Stimulated activated CD8-positive, alpha-beta memory T cell treated with anti-CD3 and anti-CD28 coated beads, Interleukin-12 subunit alpha, Interleukin-12 subunit beta, amount 100 ng/mL, for 4 hours (primary cell): Measurements from ENCODE around the gene PYGO2.

Source experiments
- DNase-seq: peaks from one replicate; pipeline ENCODE4 v3.0.0-alpha.2; 2020; ENCODE audit warnings: low read depth

PYGO2 gene

DNA sequence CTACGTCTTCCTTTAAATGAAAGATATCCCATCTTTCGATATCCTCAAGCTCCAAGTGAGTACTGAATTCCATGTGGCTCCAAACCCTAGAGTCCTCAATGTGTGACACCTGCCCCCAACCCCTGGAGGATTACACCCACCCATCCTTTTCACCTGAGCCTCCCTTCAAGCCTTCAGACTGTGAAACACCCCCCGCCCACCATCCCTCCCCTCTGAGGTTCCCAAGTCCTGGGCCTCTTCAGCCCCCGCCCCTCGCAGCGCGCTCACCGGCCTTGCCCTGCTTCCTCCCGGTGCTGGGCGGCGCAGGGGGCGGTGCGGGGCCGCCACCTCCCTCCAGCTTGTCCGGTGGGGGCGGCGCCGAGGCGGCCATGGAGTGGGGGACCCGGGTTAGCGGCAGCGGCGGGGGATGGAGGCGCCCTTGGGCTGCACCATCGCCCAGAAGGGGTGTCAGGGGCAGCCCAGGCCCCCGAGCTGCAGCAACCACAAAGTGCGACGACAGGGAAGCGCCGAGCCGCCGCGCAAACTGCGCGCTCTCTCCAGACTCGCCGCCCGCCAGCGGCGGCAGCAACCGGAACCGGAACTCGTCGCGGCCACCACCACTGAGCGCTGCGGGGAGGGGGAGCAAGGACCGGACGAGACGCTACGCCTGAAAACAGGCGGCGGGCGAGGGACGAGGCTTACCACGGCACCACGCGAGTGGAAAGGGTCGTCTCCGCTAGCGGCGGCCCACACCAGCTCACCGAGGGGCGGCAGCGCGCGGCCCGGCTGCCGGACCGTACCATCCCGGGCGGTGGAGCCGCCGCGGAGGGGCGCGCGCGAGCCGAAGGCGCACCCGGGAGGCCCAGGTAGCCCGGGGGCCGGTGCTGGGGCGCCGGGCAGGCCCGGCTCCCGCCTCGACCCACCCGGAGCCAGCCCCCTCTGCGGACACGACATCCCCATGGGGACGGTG, at the start of gene PYGO2:
PYGO2 (minus strand) TSS at position 576 of the 949 bp plus-strand sequence; CDS start at position 370, 206 bp downstream.
- peak; percentile 71 for DNase-seq

- DNase-seq = no peak
Observed at GRCh38 chr1:155011004-155011416, 49.4 kb upstream of the PYGO2 start.

GRCh38 chr1:155010211-155010918, 48.8 kb upstream of the PYGO2 start:
- no peak for DNase-seq

GRCh38 chr1:155009742-155010141, 48.2 kb upstream of the PYGO2 start:
- no peak for DNase-seq

DNA sequence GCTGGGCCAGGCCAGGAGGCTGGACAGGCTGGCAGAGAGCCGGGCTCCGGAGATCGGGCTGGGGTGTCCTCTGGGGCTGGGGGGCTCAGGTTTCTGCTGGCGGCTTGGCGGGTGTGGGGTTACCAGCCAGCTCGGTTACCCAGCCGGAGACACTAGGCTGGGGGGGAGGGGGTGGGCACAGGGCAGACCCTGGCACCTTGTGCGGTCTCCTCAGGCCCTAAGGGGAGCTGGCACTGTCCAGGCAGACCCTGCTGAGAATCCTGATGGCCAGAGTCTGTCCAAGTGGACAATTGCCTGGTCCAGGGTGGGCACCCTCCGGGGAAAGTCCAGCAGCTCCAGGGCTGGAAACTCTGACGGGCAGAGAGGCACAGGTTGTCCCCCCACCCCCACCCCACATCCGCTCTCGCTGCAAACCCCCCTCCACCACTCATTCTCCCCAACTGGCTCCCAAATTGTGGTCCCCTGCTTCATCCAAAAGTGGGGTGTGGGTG, 47.7 kb upstream of the PYGO2 start:
- no peak for DNase-seq

GRCh38 chr1:155008015-155008941, 46.7 kb upstream of the PYGO2 start:
- no peak for DNase-seq

- DNase-seq = no peak
Observed at GRCh38 chr1:155007251-155007828, 45.8 kb upstream of the PYGO2 start.

GRCh38 chr1:155006601-155007101, 45.1 kb upstream of the PYGO2 start:
- no peak for DNase-seq

GRCh38 chr1:155005076-155006011, 43.8 kb upstream of the PYGO2 start:
- DNase-seq = no peak

DNA sequence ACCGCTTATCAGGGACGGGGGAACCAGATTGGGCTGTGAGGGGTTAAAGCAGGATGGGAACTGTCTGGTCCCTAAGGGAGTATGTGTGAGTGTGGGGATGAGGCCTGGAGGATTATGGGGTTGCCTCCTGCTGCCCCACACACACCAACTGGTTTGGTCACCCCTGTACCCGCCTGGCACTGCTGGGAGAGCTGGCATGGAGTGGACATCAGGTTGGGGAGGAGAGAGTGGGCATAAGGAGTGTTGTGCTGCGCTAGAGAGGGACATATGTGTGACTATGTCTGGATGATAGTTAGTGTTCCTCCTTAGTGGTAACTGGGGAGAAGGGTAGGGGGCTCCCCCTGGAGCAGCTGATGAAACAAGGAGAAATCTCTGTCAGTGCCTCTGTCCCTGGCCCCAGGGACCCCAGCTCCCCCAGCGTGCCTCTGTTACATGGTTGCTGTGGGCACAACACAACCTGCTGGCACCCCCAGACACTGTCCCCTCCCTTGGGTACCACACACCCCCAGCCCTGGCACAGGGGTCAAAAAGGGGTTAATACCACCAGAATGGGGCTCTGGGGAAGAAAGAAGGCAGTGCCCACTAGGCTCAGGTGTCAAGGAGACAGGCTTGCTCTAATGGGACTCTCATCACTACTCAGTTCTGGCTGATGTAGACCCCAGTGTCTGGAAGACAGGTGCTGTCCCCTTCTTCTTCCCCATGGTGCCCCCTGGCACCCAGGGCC, 42.9 kb upstream of the PYGO2 start:
- DNase-seq = no peak

- no peak for DNase-seq
Observed at GRCh38 chr1:155003766-155004351, 42.3 kb upstream of the PYGO2 start.

DNA sequence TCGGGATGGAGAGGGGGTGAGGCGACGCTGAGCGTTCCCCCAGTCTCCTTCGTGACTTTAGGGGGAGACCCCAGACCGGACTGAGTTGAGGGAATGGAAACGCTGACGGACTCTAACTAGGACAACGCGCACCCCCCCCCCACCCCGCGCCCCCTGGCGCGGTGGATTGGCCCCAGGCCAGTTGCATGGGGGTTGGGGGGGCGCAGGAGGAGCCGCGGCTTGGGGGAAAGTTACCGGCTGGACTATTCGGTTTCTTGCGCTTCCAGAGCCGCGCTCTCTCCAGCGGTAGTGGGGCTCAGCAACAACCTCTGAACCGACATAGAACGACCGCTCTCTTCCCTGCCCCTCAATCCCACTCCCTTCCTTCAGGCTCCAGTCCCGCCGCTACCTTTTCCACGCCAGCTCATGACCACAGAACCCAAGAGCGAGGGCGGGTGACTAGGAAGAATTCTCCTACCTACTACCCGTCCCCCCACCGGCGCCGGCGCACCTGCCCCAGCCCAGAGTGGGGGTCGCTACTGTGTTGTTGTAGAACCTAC, 41.7 kb upstream of the PYGO2 start:
- no peak for DNase-seq

- no peak for DNase-seq
Observed at GRCh38 chr1:155002464-155003226, 41.1 kb upstream of the PYGO2 start, which contains the start of gene ZBTB7B. Gene ZBTB7B (plus strand): TSS chr1:155002802. CDS start chr1:155014661, 11,859 bp downstream.

- peak; percentile 96 for DNase-seq
Observed at GRCh38 chr1:155001675-155002463, 40.3 kb upstream of the PYGO2 start.

DNA sequence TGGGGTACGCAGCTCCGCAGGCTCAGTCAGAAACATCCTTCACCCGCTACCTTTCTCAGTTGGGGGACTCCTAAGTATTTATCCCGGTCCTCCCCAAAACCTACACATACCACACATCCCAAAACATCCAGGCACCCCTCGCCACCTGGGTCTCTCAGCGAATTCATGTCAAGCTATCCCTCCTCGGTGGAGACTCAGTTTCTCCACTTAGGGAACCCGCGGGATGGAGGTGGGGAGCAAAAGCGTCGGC, 39.8 kb upstream of the PYGO2 start:
- DNase-seq = no peak

- peak; percentile 67 for DNase-seq
Observed at GRCh38 chr1:155000726-155001424, 39.3 kb upstream of the PYGO2 start.

- DNase-seq = no peak
Observed at GRCh38 chr1:155000411-155000725, 38.8 kb upstream of the PYGO2 start.
